IMR-90 (cell line): ENCODE measurements around the gene SIM1. TPM values are rescaled to one million over a fixed set of nuclear protein-coding genes. Genes with fewer than 3 reads are reported as not detected.

Experiments
- ATAC-seq: fragments of 200-7000 bp; cut with Tn5 transposase; 2 replicates; pipeline ENCODE4 v1.9.1; 2020; ENCODE audit warnings: low read depth, mild to moderate bottlenecking, moderate library complexity
- BruUV-seq: library from RNA; stranded (reverse); fragments of 400-500 nt; replicated peaks from 2 replicates; lab custom pipeline; 2021; lab: Mats Ljungman, UMichigan
- CTCF ChIA-PET: fragments of 300-600 bp; formaldehyde crosslinking; extraction: SDS; loops from one replicate; lab custom pipeline; 2021; ENCODE audit warnings: antibody characterized with exemption; lab: Yijun Ruan, JAX
- POLR2A ChIA-PET: fragments of 300-600 bp; sonication (Branson Sonifier 250); formaldehyde crosslinking; loops from one replicate; lab custom pipeline; 2022; ENCODE audit warnings: antibody characterized with exemption; ENCODE audit not compliant: unreplicated experiment; lab: Charles Lee
- DNase-seq: peaks from one replicate; pipeline ENCODE4 v3.0.0; 2013
- H2AFZ ChIP-seq: replicated peaks from 2 replicates; pipeline ENCODE3; 2013; ENCODE audit warnings: low read length, mild to moderate bottlenecking; ENCODE audit not compliant: poor library complexity
- H2AK5ac ChIP-seq: 2 replicates; pipeline ENCODE4 v1.6.1; 2013; ENCODE audit warnings: low read depth, low read length, inconsistent platforms
- H2AK9ac ChIP-seq: replicated peaks from 2 replicates; pipeline ENCODE3; 2013; ENCODE audit warnings: mild to moderate bottlenecking, low read depth, low read length, moderate library complexity; ENCODE audit not compliant: poor library complexity
- H2BK120ac ChIP-seq: 2 replicates; pipeline ENCODE4 v1.6.1; 2013; ENCODE audit warnings: low read depth, low read length, inconsistent platforms
- H2BK15ac ChIP-seq: 3 replicates; pipeline ENCODE4 v1.6.1; 2013; ENCODE audit warnings: low read depth, low read length, inconsistent platforms
- H2BK20ac ChIP-seq: 2 replicates; pipeline ENCODE4 v1.6.1; 2013; ENCODE audit warnings: low read depth, mild to moderate bottlenecking, inconsistent platforms, low read length, moderate library complexity
- H2BK5ac ChIP-seq: 2 replicates; pipeline ENCODE4 v1.6.1; 2013; ENCODE audit warnings: mild to moderate bottlenecking, low read depth, low read length, inconsistent platforms; ENCODE audit not compliant: poor library complexity, severe bottlenecking
- H3K14ac ChIP-seq: replicated peaks from 2 replicates; pipeline ENCODE4 v1.6.1; 2013; ENCODE audit warnings: low read depth, low read length, inconsistent platforms
- H3K18ac ChIP-seq: 2 replicates; pipeline ENCODE4 v1.6.1; 2013; ENCODE audit warnings: low read depth, low read length, control low read depth
- H3K23ac ChIP-seq: 2 replicates; pipeline ENCODE4 v1.6.1; 2013; ENCODE audit warnings: low read depth, low read length, inconsistent platforms
- H3K27ac ChIP-seq: 2 replicates; pipeline ENCODE4 v1.5.1; 2013; ENCODE audit warnings: mild to moderate bottlenecking, control low read depth, low read length; ENCODE audit not compliant: insufficient read depth
- H3K27me3 ChIP-seq: 2 replicates; pipeline ENCODE4 v1.6.1; 2013; ENCODE audit warnings: low read length; ENCODE audit not compliant: control insufficient read depth, insufficient read depth
- H3K36me3 ChIP-seq: 2 replicates; pipeline ENCODE4 v1.6.1; 2013; ENCODE audit warnings: low read length, mixed read lengths; ENCODE audit not compliant: control insufficient read depth, insufficient read depth
- H3K4ac ChIP-seq: 2 replicates; pipeline ENCODE4 v1.6.1; 2013; ENCODE audit warnings: low read depth, low read length, inconsistent platforms
- H3K4me1 ChIP-seq: 2 replicates; pipeline ENCODE4 v1.6.1; 2013; ENCODE audit warnings: low read length, mixed read lengths; ENCODE audit not compliant: control insufficient read depth, insufficient read depth
- H3K4me2 ChIP-seq: 2 replicates; pipeline ENCODE4 v1.6.1; 2013; ENCODE audit warnings: low read depth, mild to moderate bottlenecking, control low read depth, low read length, moderate library complexity
- H3K4me3 ChIP-seq: 2 replicates; pipeline ENCODE4 v1.5.1; 2013; ENCODE audit warnings: low read depth, mild to moderate bottlenecking, control low read depth, low read length, moderate library complexity; ENCODE audit not compliant: insufficient read depth
- H3K56ac ChIP-seq: 2 replicates; pipeline ENCODE4 v1.6.1; 2013; ENCODE audit warnings: low read length, inconsistent platforms; ENCODE audit not compliant: insufficient read depth; ENCODE audit errors: extremely low read depth
- H3K79me1 ChIP-seq, 2 experiments: 2 replicates each; pipeline ENCODE4 v1.6.1; 2013; ENCODE audit warnings: low read length in 2 of 2, inconsistent platforms in 1 of 2, low read depth in 1 of 2
- H3K9ac ChIP-seq: 2 replicates; pipeline ENCODE4 v1.6.1; 2013; ENCODE audit warnings: low read depth, low read length, control low read depth
- H3K9me1 ChIP-seq: 2 replicates; pipeline ENCODE4 v1.6.1; 2013; ENCODE audit warnings: low read length, inconsistent platforms; ENCODE audit not compliant: insufficient read depth
- H3K9me3 ChIP-seq: 2 replicates; pipeline ENCODE4 v1.6.1; 2013; ENCODE audit warnings: low read length; ENCODE audit not compliant: control insufficient read depth, insufficient read depth
- H4K20me1 ChIP-seq: 2 replicates; pipeline ENCODE4 v1.6.1; 2013; ENCODE audit warnings: low read length, inconsistent platforms; ENCODE audit not compliant: insufficient read depth
- H4K5ac ChIP-seq: 2 replicates; pipeline ENCODE4 v1.6.1; 2013; ENCODE audit warnings: mild to moderate bottlenecking, low read depth, low read length, control low read depth
- H4K8ac ChIP-seq, 2 experiments: 2 replicates each; pipeline ENCODE4 v1.6.1; 2013; ENCODE audit warnings: low read depth in 2 of 2, low read length in 2 of 2, control low read depth in 1 of 2, inconsistent platforms in 1 of 2
- H4K91ac ChIP-seq: 2 replicates; pipeline ENCODE4 v1.6.1; 2013; ENCODE audit warnings: low read depth, low read length, inconsistent platforms; ENCODE audit not compliant: insufficient read depth
- CHD1 ChIP-seq: IDR thresholded peaks from 2 replicates; pipeline ENCODE4 v1.6.1; 2012; ENCODE audit warnings: low read depth, low read length, improper control_type of control experiment
- CTCF ChIP-seq: conservative IDR thresholded peaks from 2 replicates; pipeline ENCODE4 v1.5.1; 2012; ENCODE audit warnings: mild to moderate bottlenecking, low read depth, low read length, improper control_type of control experiment
- FOS ChIP-seq: fragments of 150-350 bp; IDR thresholded peaks from 2 replicates; pipeline ENCODE4 v1.6.1; 2016; ENCODE audit warnings: low read depth, low read length
- MAFK ChIP-seq: IDR thresholded peaks from 2 replicates; pipeline ENCODE4 v1.6.1; 2012; ENCODE audit warnings: low read depth, low read length, improper control_type of control experiment
- MAZ ChIP-seq: IDR thresholded peaks from 2 replicates; pipeline ENCODE4 v1.6.1; 2012; ENCODE audit warnings: low read depth, mild to moderate bottlenecking, low read length, improper control_type of control experiment, moderate library complexity, borderline replicate concordance
- RAD21 ChIP-seq: IDR thresholded peaks from 2 replicates; pipeline ENCODE4 v1.6.1; 2012; ENCODE audit warnings: low read length, improper control_type of control experiment
- RCOR1 ChIP-seq: IDR thresholded peaks from 2 replicates; pipeline ENCODE4 v1.6.1; 2012; ENCODE audit warnings: mild to moderate bottlenecking, low read length, improper control_type of control experiment; ENCODE audit not compliant: insufficient replicate concordance
- WGBS, 2 experiments: methylation state at CpG; one replicate each; pipeline versions ENCODE4 v1.1.5 to v1.1.7; 2013; ENCODE audit warnings: missing lambda C conversion rate in 2 of 2; ENCODE audit not compliant: insufficient read length in 1 of 2; ENCODE audit errors: extremely low coverage in 2 of 2; 5-methylcytosine and 5-hydroxymethylcytosine counted together
- dilution Hi-C: fragments of 300-500 bp; cut with HindIII; formaldehyde crosslinking; loops from one replicate; pipeline ENCODE4 v1.14.3; 2018; ENCODE audit warnings: low sequenced_read_pairs; ENCODE audit not compliant: unreplicated experiment
- in situ Hi-C: fragments of 300-500 bp; cut with MboI; formaldehyde crosslinking; loops from 3 replicates; pipeline ENCODE4 v1.14.3; 2019; ENCODE audit warnings: low sequenced_read_pairs, inconsistent platforms, mixed read lengths
- intact Hi-C: fragments of 100-400 bp; cut with micrococcal nuclease; formaldehyde crosslinking; loops from 2 replicates; pipeline ENCODE4 v1.10.0; 2022
- polyA plus RNA-seq, 3 experiments: library from polyadenylated mRNA; depleted of rRNA; stranded (reverse); fragments of >200 nt; gene quantifications; 2 replicates each; pipeline ENCODE4 v1.2.3, GENCODE V29; 2012; ENCODE audit warnings: low replicate concordance in 1 of 3
- total RNA-seq: library from RNA; depleted of rRNA; stranded (reverse); fragments of >200 nt; gene quantifications from 2 replicates; pipeline ENCODE4 v1.2.3, GENCODE V29; 2012

The SIM1 gene
- total and polyA plus RNA-seq, 2 of the 4 experiments (the other 2 are of a cell fraction): not detected

GRCh38 chr6:100463630-100464161 lies 1.0 kb downstream of the SIM1 start:
- POLR2A ChIA-PET: no interaction called here
- Histone ChIP-seq H3K23ac (0 out of 2 replicates have a peak overlapping the region, but pooled peaks have one; percentile 75), H2AK5ac (no peak overlapping the region), H3K4me3 (no peak overlapping the region), H3K18ac (no peak overlapping the region), H2BK5ac (no peak overlapping the region), H3K4ac (no peak overlapping the region), H2BK120ac (no peak overlapping the region), H3K4me1 (peaks cover 5% of the 10 kb centered on the region; the same call in 1 of the 2 replicates), H2BK20ac (no peak overlapping the region), H4K8ac (no peak overlapping the region), H3K14ac (no peak overlapping the region), H3K9me1 (no peaks in the 10 kb centered on the region), H3K4me2 (no peak overlapping the region), H3K79me1 (no peaks in the 10 kb centered on the region), H3K36me3 (no peaks in the 10 kb centered on the region), H3K27me3 (peaks cover 94% of the 10 kb centered on the region), H4K20me1 (0 out of 2 replicates have a peak, but pooled peaks cover 14% of the 10 kb centered on the region), H3K9me3 (peaks cover 38% of the 10 kb centered on the region), H2AFZ (no peak overlapping the region), H2BK15ac (no peak overlapping the region), H3K56ac (no peak overlapping the region), H4K5ac (no peak overlapping the region), H3K9ac (no peak overlapping the region), H4K91ac (no peak overlapping the region), H3K27ac (no peak overlapping the region), H2AK9ac (no peak overlapping the region)
- BruUV-seq: no TSS peak
- dilution Hi-C loops: loop anchor here (25.0 kb wide), 1 partner anchor 351 kb away; no protein-coding TSS in a partner anchor
- intact Hi-C loops: no loop called here
- in situ Hi-C loops: loop anchor here (25.0 kb wide), 1 partner anchor 876 kb away; no protein-coding TSS in a partner anchor
- DNase-seq: no peak
- WGBS, 2 experiments: 7% methylated on average over 11 of the region's 24 CpGs; no CpG with 5 or more reads in 1 of the 2 experiments
- no peak for ATAC-seq
- TF ChIP-seq FOS: no peak
- TF ChIP-seq CHD1: no peak
- TF ChIP-seq CTCF: no peak
- no peak for TF ChIP-seq MAFK
- TF ChIP-seq RCOR1: no peak
- TF ChIP-seq RAD21: no peak
- no peak for TF ChIP-seq MAZ
- CTCF ChIA-PET: no interaction called here
